T follicular helper cell (primary cell): ENCODE results near the gene CAMK2D.

Experiments used
- DNase-seq: peaks from one replicate; pipeline ENCODE4 v3.0.0-alpha.2; 2020; ENCODE audit warnings: low read depth

The CAMK2D gene

DNA sequence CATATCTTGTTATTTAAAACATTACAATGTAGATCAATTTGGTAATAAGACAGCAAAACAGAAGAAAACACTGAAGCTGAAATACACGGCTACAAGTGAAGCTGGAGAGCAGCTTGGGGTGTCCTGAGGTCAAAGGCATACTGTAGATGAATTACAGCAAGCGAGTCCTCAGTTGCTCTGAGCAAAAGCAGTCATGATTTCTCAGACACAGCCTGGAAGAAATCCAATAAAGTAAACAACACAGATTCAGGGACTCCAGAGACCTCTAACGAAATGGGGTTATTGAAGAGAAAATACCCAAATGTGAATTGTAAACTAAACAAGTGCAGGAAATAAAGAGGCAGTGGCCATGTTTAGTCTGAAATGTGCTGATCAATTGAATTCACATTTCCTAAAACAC lies 324.4 kb downstream of the CAMK2D start:
- DNase-seq = no peak

- DNase-seq = no peak
Measured at GRCh38 chr4:113436360-113436759, 325.2 kb downstream of the CAMK2D start.

DNA sequence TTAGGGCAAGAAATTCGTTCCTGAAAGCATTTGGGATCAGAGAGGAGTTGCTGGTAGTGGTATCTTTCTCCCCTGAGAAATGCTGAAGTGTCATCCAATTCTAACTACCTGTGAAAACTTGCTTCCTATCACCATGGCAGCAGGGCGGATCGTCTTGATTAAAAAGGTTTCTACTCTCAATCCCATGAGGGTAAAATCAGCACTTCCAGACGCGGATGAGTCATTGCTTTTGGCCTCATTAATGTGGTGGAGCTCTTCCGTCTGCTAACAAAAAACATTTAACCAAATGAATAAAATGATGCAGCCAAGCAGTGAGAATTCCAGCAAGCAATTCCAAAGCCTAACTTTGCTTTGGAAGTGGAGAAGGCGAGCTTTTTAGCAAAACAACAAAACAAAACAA lies 325.6 kb downstream of the CAMK2D start:
- no peak for DNase-seq

GRCh38 chr4:113434247-113434587 lies 327.3 kb downstream of the CAMK2D start:
- no peak for DNase-seq

- no peak for DNase-seq
Measured at GRCh38 chr4:113433536-113434246, 327.8 kb downstream of the CAMK2D start.

- no peak for DNase-seq
Measured at GRCh38 chr4:113433116-113433515, 328.4 kb downstream of the CAMK2D start.

- DNase-seq = no peak
Measured at GRCh38 chr4:113423631-113424030, 337.9 kb downstream of the CAMK2D start.

DNA sequence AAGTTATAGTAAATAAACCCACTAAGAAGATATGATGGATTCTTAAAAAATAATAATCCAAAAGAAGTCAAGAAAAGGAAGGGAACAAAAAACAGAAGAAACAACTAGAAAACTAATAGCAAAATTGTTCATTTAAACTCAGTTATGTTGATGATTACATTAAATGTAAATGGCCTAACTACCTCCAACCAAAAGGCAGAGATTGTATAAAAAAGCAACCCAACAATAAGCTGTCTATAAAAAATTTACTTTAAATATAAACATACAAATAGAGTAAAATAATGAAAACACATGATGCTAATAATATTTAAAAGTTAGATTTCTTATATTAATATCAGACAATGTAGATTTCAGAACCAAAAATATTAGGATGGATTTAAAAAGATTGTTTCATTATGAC lies 340.6 kb downstream of the CAMK2D start:
- no peak for DNase-seq

GRCh38 chr4:113419631-113420030 lies 341.9 kb downstream of the CAMK2D start:
- DNase-seq = no peak

DNA sequence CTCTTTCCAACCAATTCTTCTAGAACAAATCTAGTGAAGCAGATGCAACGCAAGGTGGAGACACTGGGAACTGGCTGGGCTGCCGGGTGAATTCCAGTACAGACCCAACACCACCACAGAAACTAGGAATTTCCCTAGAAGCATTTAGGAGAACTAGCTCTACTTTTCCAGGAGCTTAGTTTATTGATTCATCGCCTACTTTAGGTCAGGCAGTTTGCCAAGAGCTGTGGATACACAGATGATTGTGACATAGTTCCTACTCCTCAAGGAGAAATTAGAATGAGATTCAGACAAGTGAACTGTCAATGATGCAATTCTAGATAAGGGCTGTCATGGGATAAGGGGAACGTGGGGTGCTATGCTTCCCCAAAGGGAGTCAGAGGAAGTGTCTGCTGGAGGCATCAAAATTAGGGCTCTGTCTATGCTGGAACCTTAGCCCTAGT lies 350.0 kb downstream of the CAMK2D start:
- no peak for DNase-seq

DNA sequence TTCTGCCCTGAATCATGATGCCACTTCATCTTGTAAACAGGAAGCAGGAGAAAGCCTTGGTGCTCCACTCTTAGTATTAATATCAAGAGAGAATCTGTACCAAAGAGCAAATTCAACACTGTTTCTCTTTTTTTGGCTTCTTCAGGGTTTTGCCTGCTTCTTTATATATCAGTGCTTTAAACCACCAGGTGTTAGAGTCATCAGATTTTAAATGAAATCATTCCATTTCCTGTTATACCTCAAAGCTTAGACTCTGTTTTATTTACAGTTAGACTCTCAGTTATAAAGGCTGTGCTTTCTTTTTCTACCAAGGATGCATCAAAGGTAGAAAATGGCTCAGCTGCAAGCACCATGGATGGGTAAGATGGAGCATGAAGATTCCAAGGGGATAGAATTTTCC lies 350.9 kb downstream of the CAMK2D start:
- DNase-seq = no peak

GRCh38 chr4:113409181-113409580 lies 352.4 kb downstream of the CAMK2D start:
- DNase-seq = no peak

DNA sequence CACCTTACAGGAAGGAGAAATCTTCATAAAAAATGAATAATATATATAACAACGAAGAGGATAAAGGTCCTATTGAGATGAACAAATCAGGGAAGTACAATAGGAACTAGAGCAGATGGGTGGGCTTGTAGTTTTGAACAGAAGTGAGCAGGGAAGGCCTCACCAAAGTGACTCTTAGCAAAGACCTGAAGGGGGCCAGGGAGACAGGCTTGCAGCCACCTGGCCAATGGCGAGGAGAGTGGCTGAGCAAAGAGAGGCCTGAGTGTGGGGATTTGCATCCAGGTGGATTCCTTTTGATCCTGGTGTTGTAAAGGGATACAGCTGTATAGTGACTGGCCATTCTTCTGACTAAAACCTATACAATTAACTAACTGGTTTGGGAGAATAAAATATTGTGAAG lies 354.1 kb downstream of the CAMK2D start:
- no peak for DNase-seq

DNA sequence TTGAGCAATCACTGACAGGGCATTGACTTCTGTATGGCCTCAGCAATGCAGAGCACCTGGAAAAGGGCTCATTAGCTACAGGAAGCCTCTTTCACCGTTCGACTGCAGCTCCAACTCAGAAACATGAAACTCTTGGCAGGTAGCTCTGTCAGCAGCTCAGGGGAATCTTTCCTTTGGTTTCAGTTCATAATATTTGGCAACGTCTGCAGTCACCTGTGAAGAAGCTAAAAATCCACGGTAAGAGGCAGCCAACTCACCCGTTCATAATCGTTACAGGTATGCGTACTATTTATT lies 354.9 kb downstream of the CAMK2D start:
- DNase-seq = no peak

DNA sequence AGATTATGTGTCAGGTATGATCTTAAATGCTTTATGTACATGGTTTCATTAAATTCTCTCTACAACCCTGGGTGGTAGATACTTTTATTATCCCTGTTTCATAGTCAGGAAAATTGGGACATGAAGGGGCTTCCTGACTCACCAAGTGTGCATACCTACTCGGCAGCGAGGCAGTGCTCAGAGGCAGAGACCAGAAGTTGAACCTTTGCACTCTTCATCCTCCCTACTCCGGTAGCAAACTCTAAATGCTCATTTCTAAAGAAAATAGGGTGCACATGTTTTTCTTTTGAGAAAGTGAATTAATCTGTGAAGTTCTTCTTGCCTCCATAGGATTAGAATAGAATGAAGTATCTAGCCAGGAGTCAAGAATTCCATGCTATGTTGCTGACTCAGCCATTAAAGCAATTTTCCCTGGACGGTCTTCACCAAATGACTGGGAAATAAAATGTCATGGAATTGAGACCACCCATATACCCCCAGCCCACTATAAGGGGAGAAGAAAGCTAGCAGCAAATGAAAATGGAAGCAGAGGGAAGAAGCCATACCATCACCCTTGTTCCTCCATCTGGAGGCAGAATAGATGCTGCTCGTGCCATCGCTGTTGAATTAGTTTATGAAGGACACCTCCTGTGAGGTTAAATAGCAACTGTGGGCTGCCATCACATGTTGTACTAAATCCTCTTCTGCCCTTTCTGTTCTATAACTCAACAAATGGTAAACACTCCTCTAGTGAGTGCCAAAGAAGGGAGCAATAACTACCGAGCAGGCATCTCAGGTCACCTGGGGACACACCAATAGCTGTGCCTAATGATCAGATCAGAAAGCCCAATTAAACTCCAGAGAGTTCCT lies 355.4 kb downstream of the CAMK2D start:
- DNase-seq = no peak

GRCh38 chr4:113404841-113405240 lies 356.7 kb downstream of the CAMK2D start:
- DNase-seq = no peak

DNA sequence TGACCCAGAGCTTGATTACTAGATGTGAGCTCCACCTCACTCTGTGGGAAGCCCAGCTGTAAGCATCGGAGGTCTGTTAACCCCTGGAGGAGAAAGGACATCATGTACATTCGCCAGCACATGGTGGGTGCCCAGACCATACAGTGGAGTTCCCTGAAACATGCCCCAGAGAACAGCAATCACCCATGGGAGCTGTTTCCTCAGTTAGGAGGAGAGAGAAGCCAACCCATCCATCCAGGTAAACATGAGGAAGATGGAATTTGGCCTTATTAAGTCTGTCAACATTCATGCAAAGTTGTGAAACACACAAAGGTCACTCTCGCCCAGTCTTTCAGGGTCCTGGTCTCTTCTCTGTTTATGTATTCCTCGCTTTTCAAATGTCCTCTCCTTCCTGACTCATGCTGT lies 357.4 kb downstream of the CAMK2D start:
- no peak for DNase-seq
